ENCODE data around the gene ALDH3B1.

Gene ALDH3B1

GRCh38 chr11:68043349-68044144, 33.4 kb downstream of the ALDH3B1 start:
- no peak for DNase-seq (ENCODE audit: low read depth in 2 of 2)

- no peak for DNase-seq (ENCODE audit: low read depth in 2 of 2)
These were observed 34.2 kb downstream of the ALDH3B1 start for GRCh38 chr11:68044145-68044813.

GRCh38 chr11:68044898-68045351, 34.8 kb downstream of the ALDH3B1 start:
- no peak for DNase-seq (ENCODE audit: low read depth in 2 of 2)

GRCh38 chr11:68047437-68048290, 37.5 kb downstream of the ALDH3B1 start:
- no peak for DNase-seq (ENCODE audit: low read depth in 2 of 2)

GRCh38 chr11:68048681-68049508, 38.8 kb downstream of the ALDH3B1 start:
- DNase-seq (ENCODE audit: low read depth in 2 of 2), result no peak

GRCh38 chr11:68049509-68050370, 39.6 kb downstream of the ALDH3B1 start:
- DNase-seq (ENCODE audit: low read depth in 2 of 2), result no peak

GRCh38 chr11:68050371-68050841, 40.3 kb downstream of the ALDH3B1 start:
- no peak for DNase-seq (ENCODE audit: low read depth in 2 of 2)

- DNase-seq (ENCODE audit: low read depth in 2 of 2), result no peak
These were observed 41.3 kb downstream of the ALDH3B1 start for GRCh38 chr11:68051191-68052136.

GRCh38 chr11:68052137-68052873, 42.2 kb downstream of the ALDH3B1 start:
- DNase-seq (ENCODE audit: low read depth in 2 of 2), result no peak

GRCh38 chr11:68053117-68053516, 43.0 kb downstream of the ALDH3B1 start:
- DNase-seq (ENCODE audit: low read depth in 2 of 2), result no peak

- DNase-seq (ENCODE audit: low read depth in 2 of 2), result no peak
These were observed 44.1 kb downstream of the ALDH3B1 start for GRCh38 chr11:68053981-68054812.

GRCh38 chr11:68056317-68057285, 46.5 kb downstream of the ALDH3B1 start:
- DNase-seq (ENCODE audit: low read depth in 2 of 2), result no peak

- no peak for DNase-seq (ENCODE audit: low read depth in 2 of 2)
These were observed 47.7 kb downstream of the ALDH3B1 start for GRCh38 chr11:68057807-68058206.

GRCh38 chr11:68061508-68061907, 51.4 kb downstream of the ALDH3B1 start:
- no peak for DNase-seq (ENCODE audit: low read depth in 2 of 2)

GRCh38 chr11:68064926-68065325, 54.8 kb downstream of the ALDH3B1 start:
- no peak for DNase-seq (ENCODE audit: low read depth in 2 of 2)

- DNase-seq (ENCODE audit: low read depth in 2 of 2), result no peak
These were observed 55.7 kb downstream of the ALDH3B1 start for GRCh38 chr11:68065841-68066240.
